CD14-positive monocyte (primary cell): ENCODE results near the gene PCSK4. TPM values are rescaled to one million over a fixed set of nuclear protein-coding genes. Genes with fewer than 3 reads are reported as not detected.

Experiments
- DNase-seq, 3 donors: peaks; one replicate each; pipeline ENCODE4 v3.0.0-alpha.2; 2011 to 2022
- H2AFZ ChIP-seq: 2 replicates; pipeline ENCODE4 v1.6.0; 2012; ENCODE audit warnings: mild to moderate bottlenecking, low read depth, low read length, inconsistent platforms; ENCODE audit not compliant: insufficient read depth, poor library complexity, severe bottlenecking
- H3K27ac ChIP-seq, 2 donors: 1 replicate in 1 of 2; 2 replicates in 1 of 2; pipeline ENCODE4 v1.5.1; 2012 to 2013; ENCODE audit warnings: low read length in 2 of 2, control low read depth in 1 of 2, inconsistent platforms in 1 of 2, low read depth in 1 of 2, mild to moderate bottlenecking in 1 of 2
- H3K27me3 ChIP-seq, 2 donors: one replicate each; pipeline versions ENCODE4 v1.6.0 to v1.6.1; 2011 to 2013; ENCODE audit warnings: low read length in 2 of 2; ENCODE audit not compliant: control insufficient read depth in 2 of 2, insufficient read depth in 2 of 2
- H3K36me3 ChIP-seq, 2 donors: replicated peaks in 1 of 2; 1 replicate in 1 of 2; 2 replicates in 1 of 2; pipeline versions ENCODE4 v1.5.1 to v1.6.1; 2012 to 2013; ENCODE audit warnings: low read length in 2 of 2, control low read depth in 1 of 2, inconsistent platforms in 1 of 2, mild to moderate bottlenecking in 1 of 2; ENCODE audit not compliant: insufficient read depth in 2 of 2, control insufficient read depth in 1 of 2
- H3K4me1 ChIP-seq, 2 donors: 1 replicate in 1 of 2; 2 replicates in 1 of 2; pipeline versions ENCODE4 v1.5.1 to v1.6.1; 2012 to 2013; ENCODE audit warnings: low read length in 2 of 2, control low read depth in 1 of 2, inconsistent platforms in 1 of 2, mild to moderate bottlenecking in 1 of 2, moderate library complexity in 1 of 2; ENCODE audit not compliant: insufficient read depth in 2 of 2, control insufficient read depth in 1 of 2
- H3K4me2 ChIP-seq: replicated peaks from 2 replicates; pipeline ENCODE3; 2012; ENCODE audit warnings: low read length, moderate library complexity, mild to moderate bottlenecking; ENCODE audit not compliant: poor library complexity, severe bottlenecking; ENCODE audit errors: extremely low read depth
- H3K4me3 ChIP-seq, 3 experiments: fragments of 200-600 bp in 1 of 3; sonication (generic) in 1 of 3; replicated peaks in 1 of 3; 1 replicate in 2 of 3; 2 replicates in 1 of 3; pipeline ENCODE4 v1.5.1; 2011 to 2013; ENCODE audit warnings: low read length in 3 of 3, mild to moderate bottlenecking in 3 of 3, control low read depth in 2 of 3, low read depth in 2 of 3, inconsistent platforms in 1 of 3, moderate library complexity in 1 of 3
- H3K79me2 ChIP-seq: 2 replicates; pipeline ENCODE4 v1.6.0; 2012; ENCODE audit warnings: mild to moderate bottlenecking, control low read depth, inconsistent platforms, low read length, moderate library complexity; ENCODE audit not compliant: insufficient read depth
- H3K9ac ChIP-seq: 2 replicates; pipeline ENCODE4 v1.6.0; 2017; ENCODE audit warnings: low read length, mild to moderate bottlenecking; ENCODE audit not compliant: insufficient read depth, poor library complexity, severe bottlenecking
- H3K9me3 ChIP-seq, 2 donors: replicated peaks in 1 of 2; 1 replicate in 1 of 2; 2 replicates in 1 of 2; pipeline versions ENCODE4 v1.5.1 to v1.6.1; 2012 to 2013; ENCODE audit warnings: low read length in 2 of 2, control low read depth in 1 of 2; ENCODE audit not compliant: control insufficient read depth in 1 of 2, insufficient read depth in 1 of 2
- H4K20me1 ChIP-seq: 2 replicates; pipeline ENCODE4 v1.6.0; 2012; ENCODE audit warnings: mild to moderate bottlenecking, low read length, control low read depth, moderate library complexity; ENCODE audit not compliant: insufficient read depth
- H3K27ac Mint-ChIP-seq, 7 donors: one replicate each; pipeline ENCODE4 v1.8.0; 2020; ENCODE audit warnings: mild to moderate bottlenecking in 7 of 7, mixed read lengths in 7 of 7, moderate library complexity in 6 of 7, inconsistent platforms in 2 of 7
- H3K27me3 Mint-ChIP-seq, 3 donors: one replicate each; pipeline ENCODE4 v1.8.0; 2021 to 2022; ENCODE audit warnings: low read depth in 3 of 3, mild to moderate bottlenecking in 3 of 3, mixed read lengths in 3 of 3, moderate library complexity in 3 of 3, inconsistent platforms in 1 of 3
- H3K36me3 Mint-ChIP-seq, 2 donors: one replicate each; pipeline ENCODE4 v1.8.0; 2020; ENCODE audit warnings: mixed read lengths in 2 of 2, inconsistent platforms in 1 of 2, mild to moderate bottlenecking in 1 of 2
- H3K4me1 Mint-ChIP-seq: one replicate; pipeline ENCODE4 v1.8.0; 2020; ENCODE audit warnings: mild to moderate bottlenecking, mixed read lengths
- H3K4me3 Mint-ChIP-seq, 2 donors: one replicate each; pipeline ENCODE4 v1.8.0; 2020; ENCODE audit warnings: mild to moderate bottlenecking in 2 of 2, mixed read lengths in 2 of 2, moderate library complexity in 1 of 2
- H3K9me3 Mint-ChIP-seq, 7 donors: one replicate each; pipeline ENCODE4 v1.8.0; 2020 to 2022; ENCODE audit warnings: mixed read lengths in 7 of 7, mild to moderate bottlenecking in 6 of 7, moderate library complexity in 6 of 7, inconsistent platforms in 2 of 7
- WGBS: methylation state at CpG from one replicate; pipeline ENCODE4 v1.1.5; 2013; ENCODE audit warnings: missing lambda C conversion rate; ENCODE audit not compliant: insufficient coverage; 5-methylcytosine and 5-hydroxymethylcytosine counted together
- intact Hi-C, 2 donors: fragments of 100-400 bp; cut with micrococcal nuclease; formaldehyde crosslinking; loops; one replicate each; pipeline versions ENCODE4 v1.15.0 to v1.15.1; 2023
- polyA plus RNA-seq, 3 donors: library from polyadenylated mRNA; depleted of rRNA in 1 of 3; unstranded in 2 of 3; stranded (reverse) in 1 of 3; fragments of 300-500 nt in 2 of 3; fragments of >200 nt in 1 of 3; fragmentation: Illumina TruSeq in 2 of 3; gene quantifications; 1 replicate in 2 of 3; 2 replicates in 1 of 3; pipeline ENCODE4 v1.2.3, GENCODE V29; 2012 to 2021
- TF ChIP-seq, protein P1 (sequence below): fragments of 200-600 bp; IDR thresholded peaks from one replicate; pipeline ENCODE4 v1.8.0; 2022; ENCODE audit warnings: antibody characterized with exemption, mild to moderate bottlenecking

PCSK4 gene
- polyA plus RNA-seq, 3 donors: 0.34 to 1.0 TPM; not detected in 1

DNA sequence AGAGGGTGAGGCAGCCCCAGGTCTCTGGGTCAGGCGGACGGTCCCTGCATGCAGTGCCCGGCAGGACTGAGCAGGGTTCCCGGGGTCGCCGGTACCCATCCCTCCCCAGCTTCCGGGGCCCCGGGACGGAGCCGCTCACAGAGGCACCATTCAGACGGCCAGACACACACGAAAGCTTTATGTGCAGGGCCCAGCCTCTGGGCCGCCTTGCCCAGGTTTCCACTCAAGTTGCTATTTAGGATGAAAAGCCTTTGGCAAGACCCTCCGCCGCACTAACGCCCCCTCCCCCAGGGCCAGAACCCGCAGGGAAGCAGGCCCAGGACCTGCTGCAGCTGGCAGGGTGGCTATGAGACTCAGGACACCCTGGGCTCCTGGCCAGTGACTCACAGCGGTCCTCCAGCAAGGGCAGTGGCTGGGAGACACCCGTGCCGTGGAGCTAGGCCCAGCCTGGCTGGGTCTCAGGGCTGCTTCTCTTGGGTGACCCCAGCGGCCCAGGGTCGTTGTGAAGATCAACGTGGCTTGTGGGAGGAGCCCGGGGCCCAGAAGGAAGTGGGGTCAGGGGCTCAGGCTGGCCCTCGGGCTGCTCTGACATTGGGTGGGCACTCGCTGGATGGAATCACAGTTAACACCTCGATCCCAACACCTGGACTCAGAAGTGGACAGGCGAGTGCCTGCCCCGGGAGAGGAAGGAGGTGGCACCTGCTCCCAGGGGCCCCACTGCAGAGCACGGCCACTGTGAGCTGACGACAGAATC is 16.0 kb downstream of the PCSK4 start:
- WGBS: 91% methylated on average over 28 of the region's 31 CpGs
- Mint-ChIP-seq H3K27me3 (peaks cover 32 to 52% (median 43%) of the 10 kb centered on the region in 3 donors), H3K36me3 (peaks cover 20 to 34% of the 10 kb centered on the region in 2 donors), H3K27ac (no peak overlapping the region), H3K4me3 (peak overlapping the region in 1 of 2 donors; percentile 15), H3K9me3 (peaks cover 0 to 16% (median 2%) of the 10 kb centered on the region in 7 donors), H3K4me1 (peaks cover 33% of the 10 kb centered on the region)
- peaks cover 29% of the 10 kb centered on the region for H3K79me2 ChIP-seq
- H3K36me3 ChIP-seq: peaks cover 18 to 27% of the 10 kb centered on the region in 2 donors
- TF ChIP-seq, protein P1, sequence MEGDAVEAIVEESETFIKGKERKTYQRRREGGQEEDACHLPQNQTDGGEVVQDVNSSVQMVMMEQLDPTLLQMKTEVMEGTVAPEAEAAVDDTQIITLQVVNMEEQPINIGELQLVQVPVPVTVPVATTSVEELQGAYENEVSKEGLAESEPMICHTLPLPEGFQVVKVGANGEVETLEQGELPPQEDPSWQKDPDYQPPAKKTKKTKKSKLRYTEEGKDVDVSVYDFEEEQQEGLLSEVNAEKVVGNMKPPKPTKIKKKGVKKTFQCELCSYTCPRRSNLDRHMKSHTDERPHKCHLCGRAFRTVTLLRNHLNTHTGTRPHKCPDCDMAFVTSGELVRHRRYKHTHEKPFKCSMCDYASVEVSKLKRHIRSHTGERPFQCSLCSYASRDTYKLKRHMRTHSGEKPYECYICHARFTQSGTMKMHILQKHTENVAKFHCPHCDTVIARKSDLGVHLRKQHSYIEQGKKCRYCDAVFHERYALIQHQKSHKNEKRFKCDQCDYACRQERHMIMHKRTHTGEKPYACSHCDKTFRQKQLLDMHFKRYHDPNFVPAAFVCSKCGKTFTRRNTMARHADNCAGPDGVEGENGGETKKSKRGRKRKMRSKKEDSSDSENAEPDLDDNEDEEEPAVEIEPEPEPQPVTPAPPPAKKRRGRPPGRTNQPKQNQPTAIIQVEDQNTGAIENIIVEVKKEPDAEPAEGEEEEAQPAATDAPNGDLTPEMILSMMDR: no peak
- peaks cover 36 to 37% of the 10 kb centered on the region in 2 donors for H3K4me1 ChIP-seq
- no peak overlapping the region for H3K4me2 ChIP-seq
- H3K4me3 ChIP-seq: no peak overlapping the region
- no peak for DNase-seq
- no peak overlapping the region for H3K9ac ChIP-seq
- H4K20me1 ChIP-seq: peaks cover 73% of the 10 kb centered on the region
- intact Hi-C loops: no loop called here
- peaks cover 8 to 10% of the 10 kb centered on the region in 2 donors for H3K9me3 ChIP-seq
- peaks cover 31 to 42% of the 10 kb centered on the region in 2 donors for H3K27me3 ChIP-seq
- no peak overlapping the region for H3K27ac ChIP-seq
- no peak overlapping the region for H2AFZ ChIP-seq

DNA sequence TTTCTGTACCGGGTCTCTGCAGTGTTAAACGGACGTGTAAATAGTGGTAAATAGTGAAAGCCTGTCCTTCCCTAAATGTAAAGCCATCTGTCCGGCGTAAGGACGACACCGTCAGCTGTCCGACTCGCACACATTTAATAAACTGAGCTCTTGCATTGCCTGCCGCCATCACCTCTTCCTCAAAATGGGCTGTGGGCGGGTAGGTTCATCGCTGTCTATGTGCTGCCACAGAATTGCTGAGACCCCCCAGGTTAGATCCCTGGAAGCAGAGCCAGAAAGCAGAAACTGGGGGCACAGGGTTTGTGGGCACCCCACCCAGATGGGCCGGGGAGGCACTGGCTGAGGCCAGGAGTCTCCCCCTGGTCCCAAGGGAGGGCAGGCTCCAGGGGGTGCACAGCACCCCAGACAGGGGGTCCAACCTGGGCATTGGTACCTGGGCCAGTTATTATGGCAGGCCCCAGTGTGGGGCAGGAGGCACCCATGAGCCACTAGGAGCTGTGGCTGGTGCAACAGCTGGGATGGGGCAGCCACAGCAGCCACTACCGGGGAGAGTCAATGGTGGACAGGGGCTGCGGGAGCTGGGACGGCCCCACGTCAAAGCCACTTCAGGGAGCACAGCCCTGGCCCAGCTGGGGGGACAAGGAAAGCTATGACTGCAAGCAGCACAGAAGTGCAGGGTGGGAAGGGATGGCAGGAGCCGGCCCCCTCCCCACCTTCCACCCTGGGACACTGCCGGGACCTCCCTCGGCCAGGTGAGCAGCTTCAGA is 16.9 kb downstream of the PCSK4 start:
- peaks cover 22% of the 10 kb centered on the region for H3K79me2 ChIP-seq
- 88% methylated on average over 16 of the region's 20 CpGs for WGBS
- no peak overlapping the region for H2AFZ ChIP-seq
- Mint-ChIP-seq H3K4me3 (peak overlapping the region in 1 of 2 donors; percentile 71), H3K9me3 (peaks cover 0 to 16% (median 2%) of the 10 kb centered on the region in 7 donors), H3K27me3 (peaks cover 32 to 59% (median 48%) of the 10 kb centered on the region in 3 donors), H3K4me1 (peaks cover 29% of the 10 kb centered on the region), H3K36me3 (peaks cover 20 to 34% of the 10 kb centered on the region in 2 donors), H3K27ac (no peak overlapping the region)
- peaks cover 18 to 27% of the 10 kb centered on the region in 2 donors for H3K36me3 ChIP-seq
- H3K4me1 ChIP-seq: peaks cover 31 to 36% of the 10 kb centered on the region in 2 donors
- no peak overlapping the region for H3K4me3 ChIP-seq
- H3K9ac ChIP-seq: no peak overlapping the region
- H3K4me2 ChIP-seq: no peak overlapping the region
- peaks cover 8 to 10% of the 10 kb centered on the region in 2 donors for H3K9me3 ChIP-seq
- TF ChIP-seq, protein P1: no peak
- H4K20me1 ChIP-seq: peaks cover 80% of the 10 kb centered on the region
- intact Hi-C loops: no loop called here
- no peak overlapping the region for H3K27ac ChIP-seq
- H3K27me3 ChIP-seq: peaks cover 36 to 47% of the 10 kb centered on the region in 2 donors
- no peak for DNase-seq
